ENCODE results near the gene MTHFD1L. TPM values are rescaled to one million over a fixed set of nuclear protein-coding genes. Genes with fewer than 3 reads are reported as not detected.

MTHFD1L gene
- total RNA-seq, 1 donor from 2014 or later = 107 TPM

DNA sequence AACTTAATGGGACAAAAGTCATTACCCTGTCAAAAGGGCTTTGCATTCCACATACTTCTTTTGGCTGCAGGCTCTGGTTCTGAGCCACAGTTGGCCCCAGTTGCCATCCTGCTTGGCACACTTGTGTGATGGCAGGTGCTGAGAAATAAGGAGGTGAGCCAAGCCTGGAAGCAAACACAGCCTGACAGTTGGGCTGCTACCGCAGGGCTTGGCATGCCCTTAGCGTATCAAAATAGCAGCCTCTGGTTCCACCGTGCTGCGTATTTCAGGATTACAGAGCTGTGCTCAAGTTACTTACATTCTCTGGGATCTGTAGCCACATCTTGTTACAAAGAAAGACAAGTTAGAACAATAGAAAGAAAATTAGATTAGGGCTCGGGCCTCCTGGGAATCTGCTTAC is 11.1 kb downstream of the MTHFD1L start:
- peaks cover 18% of the 10 kb centered on the region for H3K36me3 Mint-ChIP-seq (ENCODE audit: low read depth, unreplicated experiment)
- FAIRE-seq = no peak
- peaks cover 92% of the 10 kb centered on the region for H3K79me2 ChIP-seq (ENCODE audit: insufficient read depth, low read length)

DNA sequence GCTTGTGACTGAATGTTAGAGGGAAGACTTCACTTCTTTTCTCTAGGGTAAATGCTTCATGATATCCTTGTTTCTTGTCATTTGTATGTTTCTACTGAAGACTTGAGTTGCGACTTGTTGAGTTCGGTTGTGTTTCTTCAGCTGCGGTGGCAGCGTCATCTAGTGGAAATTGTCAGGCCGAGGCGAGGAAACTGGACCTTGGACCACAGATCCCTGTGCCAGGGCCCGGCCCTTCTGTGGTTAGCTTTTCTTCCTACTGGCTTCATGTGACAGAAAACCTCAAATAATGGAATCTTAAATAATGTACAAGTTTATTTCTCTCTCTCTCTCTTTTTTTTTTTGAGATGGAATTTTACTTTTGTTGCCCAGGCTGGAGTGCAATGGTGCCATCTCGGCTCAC is 12.4 kb downstream of the MTHFD1L start:
- no peak overlapping the region for H3K4me2 ChIP-seq (ENCODE audit: low read length)

More for the DNA sequence above, 11.1 kb downstream of the MTHFD1L start:
- Histone ChIP-seq H3K27ac (ENCODE audit: low read depth, low read length) (no peak overlapping the region), H2AFZ (ENCODE audit: low read depth, low read length) (no peak overlapping the region), H3K4me3 (ENCODE audit: insufficient read depth, low read depth, low read length) (no peak overlapping the region), H4K20me1 (ENCODE audit: insufficient read depth, low read length) (peaks cover 25% of the 10 kb centered on the region), H3K9ac (ENCODE audit: low read length) (no peak overlapping the region), H3K27me3 (ENCODE audit: insufficient read depth, low read length) (no peaks in the 10 kb centered on the region), H3K4me1 (ENCODE audit: insufficient read depth, low read length) (peaks cover 3% of the 10 kb centered on the region), H3K36me3 (ENCODE audit: insufficient read depth, low read length) (peaks cover 4% of the 10 kb centered on the region), H3K9me3 (ENCODE audit: insufficient read depth, low read depth, low read length) (no peaks in the 10 kb centered on the region), H3K4me2 (ENCODE audit: low read length) (no peak overlapping the region)
- Mint-ChIP-seq H3K27ac (ENCODE audit: unreplicated experiment) (no peak overlapping the region), H3K27me3 (ENCODE audit: low read depth, unreplicated experiment) (no peaks in the 10 kb centered on the region), H3K4me1 (ENCODE audit: low read depth, unreplicated experiment) (peaks cover 22% of the 10 kb centered on the region), H3K4me3 (ENCODE audit: unreplicated experiment) (no peak overlapping the region), H3K9me3 (ENCODE audit: unreplicated experiment) (no peaks in the 10 kb centered on the region)
- TF ChIP-seq, protein P1, sequence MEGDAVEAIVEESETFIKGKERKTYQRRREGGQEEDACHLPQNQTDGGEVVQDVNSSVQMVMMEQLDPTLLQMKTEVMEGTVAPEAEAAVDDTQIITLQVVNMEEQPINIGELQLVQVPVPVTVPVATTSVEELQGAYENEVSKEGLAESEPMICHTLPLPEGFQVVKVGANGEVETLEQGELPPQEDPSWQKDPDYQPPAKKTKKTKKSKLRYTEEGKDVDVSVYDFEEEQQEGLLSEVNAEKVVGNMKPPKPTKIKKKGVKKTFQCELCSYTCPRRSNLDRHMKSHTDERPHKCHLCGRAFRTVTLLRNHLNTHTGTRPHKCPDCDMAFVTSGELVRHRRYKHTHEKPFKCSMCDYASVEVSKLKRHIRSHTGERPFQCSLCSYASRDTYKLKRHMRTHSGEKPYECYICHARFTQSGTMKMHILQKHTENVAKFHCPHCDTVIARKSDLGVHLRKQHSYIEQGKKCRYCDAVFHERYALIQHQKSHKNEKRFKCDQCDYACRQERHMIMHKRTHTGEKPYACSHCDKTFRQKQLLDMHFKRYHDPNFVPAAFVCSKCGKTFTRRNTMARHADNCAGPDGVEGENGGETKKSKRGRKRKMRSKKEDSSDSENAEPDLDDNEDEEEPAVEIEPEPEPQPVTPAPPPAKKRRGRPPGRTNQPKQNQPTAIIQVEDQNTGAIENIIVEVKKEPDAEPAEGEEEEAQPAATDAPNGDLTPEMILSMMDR (IDR thresholded peaks at IDR 0.05; ENCODE audit: insufficient read depth, low read depth, low read length) = no peak
- no peak for TF ChIP-seq EZH2 (IDR thresholded peaks at IDR 0.05; ENCODE audit: insufficient read depth, low read length)
- DNase-seq (ENCODE audit: low read depth) = peak; percentile 59

More for the DNA sequence above, 12.4 kb downstream of the MTHFD1L start:
- Mint-ChIP-seq H3K36me3 (ENCODE audit: low read depth, unreplicated experiment) (peaks cover 14% of the 10 kb centered on the region), H3K9me3 (ENCODE audit: unreplicated experiment) (no peaks in the 10 kb centered on the region), H3K4me1 (ENCODE audit: low read depth, unreplicated experiment) (peaks cover 30% of the 10 kb centered on the region), H3K27ac (ENCODE audit: unreplicated experiment) (no peak overlapping the region), H3K27me3 (ENCODE audit: low read depth, unreplicated experiment) (no peaks in the 10 kb centered on the region), H3K4me3 (ENCODE audit: unreplicated experiment) (peak overlapping the region; percentile 57)
- TF ChIP-seq, protein P1 (IDR thresholded peaks at IDR 0.05; ENCODE audit: insufficient read depth, low read depth, low read length) = no peak
- no peak for TF ChIP-seq EZH2 (IDR thresholded peaks at IDR 0.05; ENCODE audit: insufficient read depth, low read length)
- Histone ChIP-seq H3K27me3 (ENCODE audit: insufficient read depth, low read length) (no peaks in the 10 kb centered on the region), H4K20me1 (ENCODE audit: insufficient read depth, low read length) (peaks cover 25% of the 10 kb centered on the region), H3K9ac (ENCODE audit: low read length) (no peak overlapping the region), H3K27ac (ENCODE audit: low read depth, low read length) (no peak overlapping the region), H2AFZ (ENCODE audit: low read depth, low read length) (no peak overlapping the region), H3K4me3 (ENCODE audit: insufficient read depth, low read depth, low read length) (no peak overlapping the region), H3K36me3 (ENCODE audit: insufficient read depth, low read length) (peaks cover 4% of the 10 kb centered on the region), H3K4me1 (ENCODE audit: insufficient read depth, low read length) (peaks cover 14% of the 10 kb centered on the region), H3K9me3 (ENCODE audit: insufficient read depth, low read depth, low read length) (no peaks in the 10 kb centered on the region), H3K79me2 (ENCODE audit: insufficient read depth, low read length) (peaks cover 80% of the 10 kb centered on the region)
- FAIRE-seq (no peak), DNase-seq (ENCODE audit: low read depth) (no peak)

Data from astrocyte (in vitro differentiated cells and primary cell).